NCI-H1105 (cell line): ENCODE measurements around the gene NOX5.
"Not testable (repeated sequence)": the region's sequence is repeated elsewhere in the genome, so short reads cannot be mapped to it uniquely, and the experiment has no call there.

Experiments used
- DNase-seq: peaks from one replicate; lab custom pipeline; 2025; lab: John Stamatoyannopoulos, UW

NOX5 gene, protein sequence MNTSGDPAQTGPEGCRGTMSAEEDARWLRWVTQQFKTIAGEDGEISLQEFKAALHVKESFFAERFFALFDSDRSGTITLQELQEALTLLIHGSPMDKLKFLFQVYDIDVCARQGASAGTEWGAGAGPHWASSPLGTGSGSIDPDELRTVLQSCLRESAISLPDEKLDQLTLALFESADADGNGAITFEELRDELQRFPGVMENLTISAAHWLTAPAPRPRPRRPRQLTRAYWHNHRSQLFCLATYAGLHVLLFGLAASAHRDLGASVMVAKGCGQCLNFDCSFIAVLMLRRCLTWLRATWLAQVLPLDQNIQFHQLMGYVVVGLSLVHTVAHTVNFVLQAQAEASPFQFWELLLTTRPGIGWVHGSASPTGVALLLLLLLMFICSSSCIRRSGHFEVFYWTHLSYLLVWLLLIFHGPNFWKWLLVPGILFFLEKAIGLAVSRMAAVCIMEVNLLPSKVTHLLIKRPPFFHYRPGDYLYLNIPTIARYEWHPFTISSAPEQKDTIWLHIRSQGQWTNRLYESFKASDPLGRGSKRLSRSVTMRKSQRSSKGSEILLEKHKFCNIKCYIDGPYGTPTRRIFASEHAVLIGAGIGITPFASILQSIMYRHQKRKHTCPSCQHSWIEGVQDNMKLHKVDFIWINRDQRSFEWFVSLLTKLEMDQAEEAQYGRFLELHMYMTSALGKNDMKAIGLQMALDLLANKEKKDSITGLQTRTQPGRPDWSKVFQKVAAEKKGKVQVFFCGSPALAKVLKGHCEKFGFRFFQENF

DNA sequence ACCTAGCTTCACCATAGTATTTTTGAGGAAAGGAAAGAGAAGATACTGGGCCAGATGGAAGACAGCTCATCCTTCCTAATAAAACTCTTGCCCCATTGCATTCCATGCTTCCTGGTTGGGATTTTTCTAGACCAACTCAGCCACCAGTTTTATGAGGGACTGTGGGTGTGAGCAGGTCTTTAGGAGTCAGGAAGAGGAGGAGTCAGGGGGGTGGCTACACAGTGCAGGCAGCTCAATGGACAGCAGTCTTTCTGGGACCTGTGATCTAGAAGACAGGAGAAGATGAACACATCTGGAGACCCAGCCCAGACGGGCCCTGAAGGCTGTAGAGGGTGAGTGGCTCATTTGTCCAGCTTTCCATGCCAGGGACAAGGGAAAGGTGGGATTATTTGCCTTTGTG, at the start of gene NOX5:
Gene NOX5, plus strand, starts transcription at position 242 of the 400 bp plus-strand sequence. Its CDS starts 41 bp downstream, at position 283.
- no peak for DNase-seq

DNA sequence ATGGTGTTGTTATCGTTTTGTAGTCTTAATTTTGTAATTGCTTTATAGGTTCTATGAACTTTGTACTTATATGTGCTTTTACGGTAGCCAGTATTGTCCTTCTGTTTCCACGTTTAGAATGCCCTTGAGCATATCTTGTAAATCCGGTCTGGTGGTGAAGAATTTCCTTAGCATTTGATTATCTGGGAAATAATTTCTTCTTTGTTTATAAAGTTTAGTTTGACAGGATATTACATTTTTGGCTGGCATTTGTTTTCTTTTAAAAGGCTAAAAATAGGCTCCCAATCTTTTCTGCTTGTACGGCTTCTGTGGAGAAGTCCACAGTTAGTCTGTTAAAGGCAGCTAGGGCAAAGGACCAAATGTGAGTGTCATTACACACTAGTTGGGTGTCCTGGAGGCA, 47.5 kb upstream of the NOX5 start:
- DNase-seq: no peak

DNA sequence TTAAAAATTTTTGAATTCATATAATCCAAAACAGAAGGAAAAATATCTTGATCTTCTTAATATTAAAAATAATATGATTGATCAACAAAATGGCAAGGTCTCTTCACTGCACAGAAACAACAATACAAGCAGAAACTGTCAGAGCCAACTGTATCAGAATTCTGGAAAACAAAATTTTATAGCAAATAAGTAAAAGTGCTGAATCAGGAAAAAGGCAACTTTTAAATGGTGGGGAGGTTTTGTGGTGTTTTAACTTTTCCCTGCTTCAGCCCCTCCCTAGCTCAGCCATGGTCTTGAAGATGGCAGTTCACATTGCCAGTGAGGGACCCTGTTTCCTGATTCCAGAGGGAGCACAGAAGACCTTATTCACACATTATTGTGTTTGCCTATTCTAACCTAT, 46.5 kb upstream of the NOX5 start:
- no peak for DNase-seq

DNA sequence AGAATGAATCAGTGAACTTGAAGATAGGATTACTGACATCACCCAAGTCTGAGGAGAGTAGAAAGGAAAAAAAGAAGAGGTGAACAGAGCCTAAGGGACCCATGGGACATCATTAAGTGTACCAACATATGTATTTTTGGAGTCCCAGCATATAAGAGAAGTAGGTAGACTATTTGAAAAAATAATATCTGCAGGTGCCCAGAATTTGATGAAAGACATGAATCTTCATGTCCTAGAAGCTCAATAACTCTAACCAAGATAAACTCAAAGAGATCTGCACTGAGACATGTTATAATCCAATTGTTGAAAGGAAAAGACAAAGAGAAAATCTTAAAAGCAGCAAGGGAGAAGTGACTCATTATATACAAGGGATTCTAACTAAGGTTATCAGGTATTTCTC, 45.2 kb upstream of the NOX5 start:
- DNase-seq: no peak

DNA sequence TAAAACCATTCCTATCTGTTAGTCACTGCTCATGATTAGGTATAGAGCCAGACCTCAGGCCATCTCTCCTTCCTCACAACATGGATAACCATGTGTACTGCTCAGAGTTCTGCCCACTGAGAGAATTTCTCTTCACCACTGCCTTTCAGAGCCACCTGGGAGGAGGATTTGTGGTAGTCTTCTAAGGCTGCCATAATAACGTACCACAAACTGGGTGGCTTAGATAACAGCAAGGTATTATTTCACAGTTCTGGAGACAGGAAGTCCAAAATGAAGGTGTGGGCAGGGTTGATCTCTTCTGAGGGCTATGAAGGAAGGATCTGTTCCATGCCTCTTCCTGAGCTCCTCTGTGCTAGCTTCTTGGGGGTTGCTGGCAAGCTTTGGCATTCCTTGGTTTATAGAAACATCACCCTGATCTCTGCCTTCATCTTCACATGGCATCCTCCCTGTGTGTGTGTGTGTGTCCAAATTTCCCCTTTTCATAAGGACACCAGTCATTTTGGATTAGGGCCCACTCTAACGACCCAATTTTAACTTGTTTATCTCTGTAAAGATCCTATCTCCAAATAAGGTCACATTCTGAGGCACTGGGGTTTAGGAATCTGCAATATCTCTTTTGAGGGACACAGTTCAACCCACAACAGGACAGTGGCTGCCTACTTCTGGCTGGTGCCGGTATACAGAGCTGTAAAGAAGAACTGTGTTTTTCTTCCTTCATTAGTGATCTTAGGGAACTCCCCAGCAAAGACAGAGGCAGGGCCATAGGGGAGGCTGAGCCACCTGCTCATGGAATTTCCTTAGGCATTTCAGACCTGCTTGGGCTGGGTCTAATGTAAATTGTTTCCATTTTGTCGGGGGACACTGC, 42.1 kb upstream of the NOX5 start:
- DNase-seq: no peak

DNA sequence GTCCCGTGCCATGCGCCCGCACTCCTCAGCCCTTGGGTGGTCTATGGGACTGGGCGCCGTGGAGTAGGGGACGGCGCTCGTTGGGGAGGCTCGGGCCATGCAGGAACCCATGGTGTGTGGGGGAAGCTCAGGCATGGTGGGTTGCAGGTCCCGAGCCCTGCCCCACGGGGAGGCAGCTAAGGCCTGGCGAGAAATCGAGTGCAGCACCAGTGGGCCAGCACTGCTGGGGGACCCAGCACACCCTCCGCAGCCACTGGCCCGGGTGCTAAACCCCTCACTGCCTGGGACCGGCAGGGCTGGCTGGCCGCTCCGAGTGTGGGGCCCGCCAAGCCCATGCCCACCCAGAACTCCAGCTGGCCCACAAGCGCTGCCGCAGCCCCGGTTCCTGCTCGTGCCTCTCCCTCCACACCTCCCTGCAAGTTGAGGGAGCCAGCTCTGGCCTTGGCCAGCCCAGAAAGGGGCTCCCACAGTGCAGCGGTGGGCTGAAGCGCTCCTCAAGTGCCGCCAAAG, 38.8 kb upstream of the NOX5 start:
- not testable (repeated sequence) for DNase-seq

DNA sequence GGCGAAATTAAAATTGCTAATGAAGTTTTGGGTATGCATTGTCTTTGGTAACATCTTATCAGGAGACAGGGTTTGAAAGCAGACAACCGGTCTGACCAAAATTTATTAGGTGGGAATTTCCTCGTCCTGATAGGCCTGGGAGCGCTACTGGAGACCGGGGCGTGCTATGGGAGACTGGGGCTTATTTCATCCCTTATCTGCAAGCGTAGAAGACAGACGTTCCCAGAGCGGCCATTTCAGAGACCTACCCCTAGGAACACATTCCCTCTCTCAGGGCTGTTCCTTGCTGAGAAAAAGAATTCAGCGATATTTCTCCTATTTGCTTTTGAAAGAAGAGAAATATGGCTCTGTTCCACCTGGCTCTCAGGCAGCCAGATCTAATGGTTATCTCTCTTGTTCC, 37.1 kb upstream of the NOX5 start:
- not testable (repeated sequence) for DNase-seq

DNA sequence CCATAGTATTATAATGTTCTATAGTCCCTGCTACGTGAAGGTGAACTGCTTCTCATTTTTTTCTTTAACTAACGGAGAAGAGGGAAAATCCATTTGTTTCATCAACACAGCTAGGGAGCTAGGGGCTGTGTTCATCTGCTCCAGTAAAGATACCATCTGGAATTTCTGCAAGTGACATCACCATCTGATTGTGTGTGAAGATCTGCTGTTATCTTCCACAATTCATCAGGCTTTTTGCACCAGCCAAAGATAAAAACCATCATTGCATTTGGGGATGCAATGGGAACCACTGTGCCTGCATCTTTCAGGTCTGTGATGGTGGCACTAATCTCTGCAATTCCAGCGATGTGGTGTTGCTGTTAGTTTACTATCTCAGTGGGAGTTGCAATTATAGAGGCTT, 35.5 kb upstream of the NOX5 start:
- DNase-seq: no peak

DNA sequence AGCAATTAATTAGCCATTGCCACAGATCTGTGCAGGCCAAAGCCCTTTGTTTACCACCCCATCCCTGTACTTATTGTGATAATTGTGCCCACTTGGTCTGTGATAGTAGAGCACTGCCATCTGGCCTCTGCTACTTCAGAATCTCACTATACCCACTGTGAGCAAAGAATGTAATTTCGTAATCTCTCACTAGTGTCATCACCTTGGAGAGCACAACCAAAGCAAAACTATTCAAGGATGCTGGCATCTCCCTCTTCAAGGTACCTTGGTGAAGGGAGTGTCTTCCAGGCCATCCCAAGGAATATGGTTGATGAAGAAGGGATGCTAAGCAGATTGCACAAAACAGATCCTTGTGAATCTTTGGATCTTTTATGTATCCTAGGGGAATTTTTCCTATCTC, 34.7 kb upstream of the NOX5 start:
- no peak for DNase-seq

DNA sequence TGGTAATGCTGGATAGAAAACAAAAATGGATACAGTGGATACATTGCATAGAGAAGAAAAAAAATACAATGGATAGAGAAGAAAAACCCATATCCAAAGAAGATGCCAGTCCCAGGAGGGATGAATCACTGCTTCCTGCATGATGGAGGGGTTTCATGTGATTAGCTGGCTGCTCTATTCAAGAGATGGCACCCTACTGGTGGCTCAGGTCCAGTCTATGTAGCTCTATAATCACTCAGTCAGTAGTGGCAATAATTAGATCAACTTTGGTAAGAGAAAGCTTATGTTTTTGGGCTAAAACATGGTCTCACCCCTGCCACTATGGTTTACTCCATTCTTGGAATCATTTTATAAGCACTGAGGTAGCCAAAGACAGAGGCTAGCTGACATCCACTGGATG, 33.7 kb upstream of the NOX5 start:
- no peak for DNase-seq

DNA sequence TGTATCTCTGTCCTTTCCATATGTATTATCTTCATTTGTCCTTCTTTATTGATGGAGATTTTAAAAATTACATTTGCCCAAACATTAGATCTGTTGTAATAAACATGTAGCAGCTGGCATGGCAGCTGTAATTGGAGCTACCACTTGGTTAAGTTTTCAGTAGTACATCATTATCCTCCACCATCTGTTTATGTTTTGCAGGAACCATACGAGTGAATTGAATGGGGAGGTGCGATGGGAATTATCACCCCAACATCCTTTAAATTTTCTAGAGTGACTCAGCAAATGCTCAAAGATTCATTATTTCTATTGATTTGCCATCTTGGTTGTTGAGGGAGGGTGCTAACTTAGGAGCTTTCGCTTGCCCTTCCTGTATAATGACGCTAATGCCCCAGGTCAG, 32.6 kb upstream of the NOX5 start:
- DNase-seq: no peak

DNA sequence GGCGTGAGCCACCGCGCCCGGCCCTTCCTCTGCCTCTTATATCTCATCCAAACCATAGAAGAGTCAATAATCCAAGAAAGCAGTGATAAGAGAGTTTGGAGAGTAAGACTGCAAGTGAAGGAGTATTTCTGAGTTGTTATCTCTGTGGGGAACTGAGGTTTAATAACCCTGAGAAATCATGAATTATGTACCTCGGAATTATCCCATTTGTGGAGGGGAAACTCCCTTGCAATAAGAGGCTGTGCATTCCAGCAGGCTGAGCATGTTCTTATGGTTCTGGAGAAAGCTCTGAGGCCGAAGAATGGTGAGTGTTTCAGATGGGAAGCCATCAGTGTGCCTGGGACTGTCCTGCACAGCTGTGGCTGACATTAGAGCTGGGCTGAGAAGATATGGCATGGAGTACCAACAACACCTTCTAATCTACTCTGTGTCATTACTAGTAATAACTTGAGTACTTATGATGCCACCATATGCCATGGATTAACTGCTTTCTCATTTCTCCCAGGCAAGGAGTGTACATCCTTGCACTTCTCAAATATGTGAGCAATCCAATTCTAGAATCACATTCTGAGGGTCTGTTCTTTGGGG, 31.4 kb upstream of the NOX5 start:
- no peak for DNase-seq

DNA sequence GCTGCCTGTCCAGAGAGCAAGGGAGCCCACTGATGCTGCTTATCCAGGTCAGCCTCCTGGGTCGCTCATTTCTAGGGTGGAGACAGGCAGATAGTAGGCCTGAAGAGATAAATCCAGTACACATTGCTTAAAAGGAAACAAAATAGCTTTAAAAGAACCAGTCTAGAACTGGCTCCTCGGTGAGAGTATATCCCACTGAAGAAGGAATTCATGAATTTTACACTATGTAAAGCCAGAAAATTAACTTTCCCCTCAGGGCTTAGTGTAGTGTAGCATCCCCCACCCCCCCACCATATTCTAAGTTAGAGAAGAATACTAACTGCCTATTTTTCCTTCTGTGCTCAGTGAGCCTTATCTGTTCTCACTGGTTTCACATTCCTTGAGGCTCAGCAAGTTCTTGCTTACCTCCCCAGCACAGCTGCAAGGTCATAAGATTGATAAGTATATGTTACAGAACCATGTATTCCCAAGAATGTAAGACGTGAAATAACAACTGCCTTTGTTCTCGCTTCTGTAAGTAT, 30.5 kb upstream of the NOX5 start:
- DNase-seq: no peak

DNA sequence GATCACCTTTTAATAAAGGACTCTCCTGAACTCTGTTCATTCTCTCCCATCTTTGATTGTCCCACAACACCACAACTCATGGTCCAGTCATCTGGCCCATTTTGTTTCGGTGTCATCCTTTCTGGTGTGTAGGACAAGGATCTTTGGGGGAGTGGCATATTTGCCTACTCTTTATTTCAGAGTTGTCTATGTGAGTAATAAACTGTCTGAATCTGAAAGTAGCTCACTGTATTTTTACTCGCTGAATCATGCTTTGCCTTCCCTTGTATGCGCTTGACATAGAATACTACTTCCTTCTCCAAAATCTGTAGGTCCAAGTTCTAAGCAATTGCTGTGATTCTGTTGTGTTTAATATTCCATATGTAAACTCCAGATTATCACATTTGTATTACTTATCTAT, 29.9 kb upstream of the NOX5 start:
- no peak for DNase-seq

DNA sequence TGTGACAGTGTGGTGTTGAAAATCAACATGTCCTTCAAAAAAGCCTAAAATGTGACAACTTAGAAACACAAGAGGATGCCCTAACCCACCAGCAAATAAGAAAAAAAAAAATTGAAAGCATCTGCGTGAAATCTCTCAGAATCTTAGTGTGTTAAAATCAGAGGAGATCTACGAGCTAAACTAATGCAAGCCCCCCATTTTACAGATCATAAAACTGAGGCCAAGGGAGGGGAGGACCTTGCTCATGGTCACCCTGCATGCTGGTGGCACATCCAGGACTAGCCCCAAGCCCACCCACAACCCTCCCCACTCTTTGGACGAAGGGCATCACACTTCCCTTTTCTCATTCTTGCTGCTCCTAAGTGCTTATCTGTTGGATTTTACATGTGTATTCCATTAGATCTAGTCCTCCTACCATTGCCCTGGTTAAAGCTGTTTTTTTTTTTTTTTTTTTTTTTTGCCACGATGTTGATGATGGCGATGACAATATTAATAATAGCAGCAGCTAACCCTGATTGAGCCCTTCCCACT, 29.1 kb upstream of the NOX5 start:
- DNase-seq: no peak

DNA sequence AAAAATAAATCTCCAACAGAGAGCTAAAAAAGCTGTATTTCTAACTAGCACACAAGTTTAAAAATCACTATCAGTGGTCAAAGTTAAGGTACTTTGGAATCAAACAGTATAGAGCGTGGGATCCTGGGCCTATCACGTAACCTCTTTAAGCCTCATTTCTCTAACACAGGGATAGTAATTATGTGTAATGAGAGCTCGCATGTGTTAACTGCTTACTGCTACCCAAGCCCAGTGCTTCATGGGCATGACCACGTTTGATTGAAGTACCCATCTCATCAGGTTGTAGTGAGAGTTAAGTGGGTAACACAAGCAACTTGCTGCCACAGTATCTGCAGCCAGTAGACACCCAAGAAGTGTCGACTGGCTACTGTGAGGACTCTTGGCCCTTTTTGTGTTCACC, 28.2 kb upstream of the NOX5 start:
- DNase-seq: no peak

DNA sequence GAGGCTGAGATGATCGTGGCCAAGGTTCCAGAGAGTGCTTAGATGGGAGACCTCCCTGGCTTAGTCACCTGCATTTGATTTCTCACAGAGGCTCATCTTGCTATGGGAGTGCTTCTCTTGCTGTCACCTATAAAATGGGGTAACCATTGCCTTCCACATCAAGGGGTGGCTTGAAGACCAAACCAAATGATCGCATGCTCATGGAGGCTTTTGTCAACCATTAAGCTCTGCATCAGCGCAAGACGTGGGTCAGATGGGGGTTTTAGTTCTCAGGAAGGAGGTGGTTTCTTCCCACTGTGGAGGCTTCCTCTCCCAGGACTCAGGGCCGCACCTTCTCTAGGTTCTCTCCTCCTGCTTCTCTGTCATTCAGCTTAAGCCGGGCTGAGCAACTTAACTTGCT, 27.4 kb upstream of the NOX5 start:
- no peak for DNase-seq

DNA sequence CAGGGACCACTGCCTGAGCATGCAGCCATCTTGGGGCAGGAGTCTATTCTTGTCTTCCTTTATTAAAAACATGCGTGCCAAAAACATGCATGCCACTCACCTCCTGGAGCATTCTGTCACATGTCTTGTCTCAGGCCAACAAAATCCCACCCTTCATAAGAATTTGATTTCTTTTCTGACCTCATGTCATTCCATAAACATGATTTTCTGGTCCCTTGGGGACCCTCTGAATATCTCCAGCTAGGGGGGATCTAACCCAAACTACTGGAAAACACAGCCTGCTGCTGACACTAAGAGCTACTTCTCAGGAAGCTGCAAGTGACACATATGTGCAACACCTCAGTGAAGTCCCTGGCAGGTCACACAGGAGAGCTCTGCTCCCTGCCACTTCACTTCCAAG, 26.8 kb upstream of the NOX5 start:
- DNase-seq: no peak

DNA sequence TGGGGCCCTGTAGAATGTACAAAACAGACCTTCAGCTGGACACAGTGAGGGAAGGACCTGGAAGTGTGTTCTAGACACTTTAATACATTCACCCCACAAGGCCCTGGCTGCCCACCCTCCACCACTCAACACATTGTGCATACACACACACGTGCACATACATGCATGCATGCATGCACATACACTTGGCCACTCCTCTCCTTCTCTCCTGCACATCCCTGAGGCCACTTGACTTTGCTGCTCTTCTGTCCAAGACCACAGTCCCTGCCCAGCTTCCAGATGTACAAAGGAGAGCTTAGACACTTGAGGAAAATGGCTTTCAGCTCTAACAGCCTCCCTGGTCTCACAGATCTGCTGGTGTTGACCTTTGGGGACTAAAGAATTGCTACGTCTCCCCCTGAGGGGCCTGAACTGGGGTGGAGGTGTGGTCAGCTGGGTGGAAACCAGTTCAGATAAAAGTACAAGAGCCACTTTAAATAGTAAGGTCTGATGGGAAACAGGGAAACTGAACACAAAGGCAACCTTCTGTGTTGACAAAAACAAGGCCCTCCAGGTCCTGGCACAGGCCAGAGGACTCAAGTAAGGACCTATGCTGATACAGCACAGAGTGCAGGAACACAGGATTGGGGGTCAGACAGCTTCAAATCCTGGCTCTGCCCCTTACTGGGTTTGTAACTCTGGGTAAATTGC, 24.8 kb upstream of the NOX5 start:
- DNase-seq: no peak

DNA sequence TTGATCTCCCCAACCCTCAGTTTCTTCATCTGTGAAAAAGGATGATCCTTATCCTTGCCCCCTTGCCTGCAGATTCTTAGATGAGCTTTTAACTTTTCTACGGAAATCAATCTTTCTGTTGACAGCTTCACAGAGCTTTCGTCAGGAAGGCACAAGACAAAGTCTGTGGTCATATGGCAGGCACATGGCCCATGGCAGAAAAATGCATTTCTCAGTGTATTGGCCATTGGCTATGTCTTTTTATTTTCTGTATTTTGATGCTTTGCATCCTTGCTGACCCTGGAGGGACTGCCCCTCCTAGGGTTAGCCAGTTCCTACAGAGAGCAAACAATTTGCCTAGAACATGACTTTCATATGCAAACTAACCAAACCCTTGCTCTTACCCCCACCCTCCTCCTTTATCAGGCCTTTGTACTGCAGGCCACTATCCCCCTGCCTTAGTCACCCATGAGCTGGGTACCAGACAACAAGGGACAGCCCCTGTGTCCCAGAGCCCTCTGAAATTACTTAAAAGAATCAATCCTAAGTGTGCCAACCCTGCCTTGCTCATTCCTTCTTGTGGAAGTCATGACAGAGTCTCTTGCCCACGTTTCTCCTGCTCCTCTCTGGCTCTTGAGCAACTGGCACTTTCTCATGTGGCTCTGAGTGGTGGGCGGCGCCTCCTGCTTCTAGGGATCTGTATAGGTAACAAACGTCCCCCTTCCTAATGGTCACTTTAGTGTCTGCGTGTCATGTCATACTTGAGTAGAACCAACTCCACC, 24.1 kb upstream of the NOX5 start:
- no peak for DNase-seq
